NCI-H446 (cell line): ENCODE measurements around the gene TSPEAR.
"Not testable (repeated sequence)": the region's sequence is repeated elsewhere in the genome, so short reads cannot be mapped to it uniquely, and the experiment has no call there.

ENCODE experiments used
- DNase-seq, 2 experiments: peaks; one replicate each; lab custom pipeline; 2025; lab: John Stamatoyannopoulos, UW

TSPEAR gene

GRCh38 chr21:44483288-44484237 is 227.8 kb downstream of the TSPEAR start:
- no peak for DNase-seq

GRCh38 chr21:44482581-44483287 is 228.6 kb downstream of the TSPEAR start:
- no peak for DNase-seq

GRCh38 chr21:44480200-44481053 is 230.9 kb downstream of the TSPEAR start:
- no peak for DNase-seq

- not testable (repeated sequence) for DNase-seq
These were observed 231.7 kb downstream of the TSPEAR start for GRCh38 chr21:44479556-44480199.

GRCh38 chr21:44478801-44479167 is 232.6 kb downstream of the TSPEAR start:
- no peak for DNase-seq

- no peak for DNase-seq
These were observed 233.1 kb downstream of the TSPEAR start for GRCh38 chr21:44478124-44478800.

- no peak for DNase-seq
These were observed 233.7 kb downstream of the TSPEAR start for GRCh38 chr21:44477712-44478111.

- no peak for DNase-seq
These were observed 234.2 kb downstream of the TSPEAR start for GRCh38 chr21:44477131-44477530.

GRCh38 chr21:44475266-44475845 is 236.0 kb downstream of the TSPEAR start:
- DNase-seq = no peak

GRCh38 chr21:44473915-44474555 is 237.3 kb downstream of the TSPEAR start:
- no peak for DNase-seq

GRCh38 chr21:44471996-44472395 is 239.4 kb downstream of the TSPEAR start:
- DNase-seq = no peak

- DNase-seq = no peak
These were observed 240.0 kb downstream of the TSPEAR start for GRCh38 chr21:44471341-44471740.

GRCh38 chr21:44467859-44468195 is 243.5 kb downstream of the TSPEAR start:
- DNase-seq = no peak

GRCh38 chr21:44466996-44467858 is 244.1 kb downstream of the TSPEAR start:
- no peak for DNase-seq

GRCh38 chr21:44466351-44466954 is 244.9 kb downstream of the TSPEAR start:
- no peak for DNase-seq

- DNase-seq = no peak
These were observed 247.0 kb downstream of the TSPEAR start for GRCh38 chr21:44464351-44464750.

- DNase-seq = no peak
These were observed 247.6 kb downstream of the TSPEAR start for GRCh38 chr21:44463724-44464123.

- no peak for DNase-seq
These were observed 248.6 kb downstream of the TSPEAR start for GRCh38 chr21:44462834-44463200.
